ENCODE results near the gene MSX1. TPM values are rescaled to one million over a fixed set of nuclear protein-coding genes. Genes with fewer than 3 reads are reported as not detected.

Gene MSX1
- polyA plus RNA-seq, 1 experiment = 1.7 TPM

DNA sequence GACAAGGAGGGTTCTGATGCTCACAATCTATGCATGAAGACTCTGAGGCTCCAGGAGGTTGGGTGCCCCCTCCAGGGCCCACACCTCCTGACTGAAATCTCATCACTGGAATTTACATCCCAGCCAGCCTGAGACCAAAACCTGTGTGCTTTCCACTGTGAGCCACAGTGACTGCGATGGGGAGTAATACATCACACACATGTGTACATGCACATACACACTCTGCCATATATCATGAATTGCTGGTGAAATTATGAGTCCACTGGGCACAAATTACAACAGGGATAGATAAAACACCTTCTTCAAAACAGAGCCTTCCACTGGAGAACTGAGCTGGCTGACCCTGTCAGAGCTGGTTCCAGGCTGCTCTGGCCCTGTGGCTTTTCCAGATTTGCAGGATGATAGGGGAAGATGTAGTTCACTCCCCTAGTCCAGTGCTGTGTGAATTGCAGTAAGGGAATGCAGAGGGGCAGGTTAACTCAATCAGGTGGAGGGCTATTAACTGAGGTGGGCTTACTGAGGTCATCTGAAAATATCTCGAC lies 35.8 kb upstream of the MSX1 start:
- Histone ChIP-seq H3K4me3 (ENCODE audit: low read depth, low read length) (no peak overlapping the region), H3K27ac (ENCODE audit: low read depth, low read length) (no peak overlapping the region), H3K9me3 (ENCODE audit: control insufficient read depth, insufficient read depth, low read length) (no peaks in the 10 kb centered on the region), H3K27me3 (ENCODE audit: control insufficient read depth, insufficient read depth, low read length) (peaks cover 24% of the 10 kb centered on the region)
- TF ChIP-seq, protein P1, sequence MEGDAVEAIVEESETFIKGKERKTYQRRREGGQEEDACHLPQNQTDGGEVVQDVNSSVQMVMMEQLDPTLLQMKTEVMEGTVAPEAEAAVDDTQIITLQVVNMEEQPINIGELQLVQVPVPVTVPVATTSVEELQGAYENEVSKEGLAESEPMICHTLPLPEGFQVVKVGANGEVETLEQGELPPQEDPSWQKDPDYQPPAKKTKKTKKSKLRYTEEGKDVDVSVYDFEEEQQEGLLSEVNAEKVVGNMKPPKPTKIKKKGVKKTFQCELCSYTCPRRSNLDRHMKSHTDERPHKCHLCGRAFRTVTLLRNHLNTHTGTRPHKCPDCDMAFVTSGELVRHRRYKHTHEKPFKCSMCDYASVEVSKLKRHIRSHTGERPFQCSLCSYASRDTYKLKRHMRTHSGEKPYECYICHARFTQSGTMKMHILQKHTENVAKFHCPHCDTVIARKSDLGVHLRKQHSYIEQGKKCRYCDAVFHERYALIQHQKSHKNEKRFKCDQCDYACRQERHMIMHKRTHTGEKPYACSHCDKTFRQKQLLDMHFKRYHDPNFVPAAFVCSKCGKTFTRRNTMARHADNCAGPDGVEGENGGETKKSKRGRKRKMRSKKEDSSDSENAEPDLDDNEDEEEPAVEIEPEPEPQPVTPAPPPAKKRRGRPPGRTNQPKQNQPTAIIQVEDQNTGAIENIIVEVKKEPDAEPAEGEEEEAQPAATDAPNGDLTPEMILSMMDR (IDR thresholded peaks at IDR 0.05; ENCODE audit: low read depth, low read length) = no peak
- ChIA-PET CTCF (no interaction called here), POLR2A (no interaction called here)
- DNase-seq (ENCODE audit: low read depth, low spot score) = no peak

DNA sequence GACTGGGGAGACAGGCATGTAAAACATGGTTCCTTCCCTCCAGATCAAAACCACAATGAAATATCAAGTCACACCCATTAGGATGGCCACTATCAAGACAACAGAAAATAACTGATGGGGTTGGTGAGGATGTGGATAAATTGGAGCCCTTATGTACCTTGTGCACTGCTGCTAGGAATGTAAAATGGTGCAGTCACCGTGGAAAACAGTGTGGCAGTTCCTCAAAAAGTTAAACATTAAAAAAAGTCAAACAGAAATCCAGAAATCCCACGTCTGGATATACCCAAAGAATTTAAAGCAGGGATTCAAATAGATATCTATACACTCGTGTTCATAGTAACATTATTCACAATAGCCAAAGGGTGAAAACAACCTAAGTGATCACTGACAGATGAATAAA lies 35.2 kb upstream of the MSX1 start:
- no peak for DNase-seq (ENCODE audit: low read depth, low spot score)
- Histone ChIP-seq H3K27ac (ENCODE audit: low read depth, low read length) (no peak overlapping the region), H3K27me3 (ENCODE audit: control insufficient read depth, insufficient read depth, low read length) (peaks cover 23% of the 10 kb centered on the region), H3K4me3 (ENCODE audit: low read depth, low read length) (no peak overlapping the region), H3K9me3 (ENCODE audit: control insufficient read depth, insufficient read depth, low read length) (no peaks in the 10 kb centered on the region)
- TF ChIP-seq, protein P1 (IDR thresholded peaks at IDR 0.05; ENCODE audit: low read depth, low read length) = no peak
- CTCF ChIA-PET = no interaction called here
- POLR2A ChIA-PET = no interaction called here

DNA sequence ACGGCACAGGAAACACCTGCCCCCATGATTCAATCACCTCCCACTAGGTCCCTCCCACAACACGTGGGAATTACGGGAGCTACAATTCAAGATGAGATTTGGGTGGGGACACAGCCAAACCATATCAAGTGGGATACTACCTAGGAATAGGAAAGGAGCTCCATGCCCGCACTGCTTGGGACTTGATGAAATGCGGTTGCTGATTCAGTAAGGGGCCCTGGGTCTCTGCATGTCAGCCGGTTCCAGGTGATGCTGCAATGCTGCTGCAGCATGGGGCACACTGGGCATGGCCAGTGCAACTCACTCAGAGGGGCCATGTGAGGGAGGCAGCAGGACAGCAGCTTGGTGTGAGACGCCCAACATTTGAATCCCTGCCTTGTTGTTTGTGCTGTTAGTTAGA lies 34.0 kb upstream of the MSX1 start:
- Histone ChIP-seq H3K9me3 (ENCODE audit: control insufficient read depth, insufficient read depth, low read length) (no peaks in the 10 kb centered on the region), H3K27ac (ENCODE audit: low read depth, low read length) (no peak overlapping the region), H3K4me3 (ENCODE audit: low read depth, low read length) (no peak overlapping the region), H3K27me3 (ENCODE audit: control insufficient read depth, insufficient read depth, low read length) (peaks cover 13% of the 10 kb centered on the region)
- CTCF ChIA-PET = no interaction called here
- DNase-seq (ENCODE audit: low read depth, low spot score) = no peak
- POLR2A ChIA-PET = interaction anchor here (0.6 kb wide), 1 partner anchor 63 kb away, joined by 3 read pairs; no protein-coding TSS in a partner anchor
- TF ChIP-seq, protein P1 (IDR thresholded peaks at IDR 0.05; ENCODE audit: low read depth, low read length) = no peak

DNA sequence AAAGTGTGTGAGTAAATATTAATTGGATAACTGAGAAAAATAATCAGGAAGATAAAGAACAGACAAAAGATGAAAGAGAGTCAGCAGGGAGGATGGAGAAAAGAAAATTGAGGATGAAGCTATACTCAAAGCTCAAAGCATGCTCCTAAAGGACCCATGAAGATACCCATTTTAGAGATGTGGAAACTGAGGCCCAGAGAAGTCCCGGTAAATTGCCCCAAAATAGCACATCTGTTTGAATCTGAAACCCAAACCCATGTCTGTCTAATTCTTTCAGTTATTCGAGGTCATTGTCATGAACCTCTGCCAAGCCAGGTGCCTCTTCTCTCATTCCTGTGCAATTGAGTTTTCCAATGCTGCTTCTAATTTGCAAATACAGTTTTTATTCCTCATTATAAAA lies 29.6 kb upstream of the MSX1 start:
- TF ChIP-seq, protein P1 (IDR thresholded peaks at IDR 0.05; ENCODE audit: low read depth, low read length) = no peak
- H3K27ac ChIP-seq (ENCODE audit: low read depth, low read length) = no peak overlapping the region
- no peak overlapping the region for H3K4me3 ChIP-seq (ENCODE audit: low read depth, low read length)
- no peaks in the 10 kb centered on the region for H3K9me3 ChIP-seq (ENCODE audit: control insufficient read depth, insufficient read depth, low read length)
- ChIA-PET CTCF (no interaction called here), POLR2A (no interaction called here)
- peaks cover 11% of the 10 kb centered on the region for H3K27me3 ChIP-seq (ENCODE audit: control insufficient read depth, insufficient read depth, low read length)
- DNase-seq (ENCODE audit: low read depth, low spot score) = no peak

DNA sequence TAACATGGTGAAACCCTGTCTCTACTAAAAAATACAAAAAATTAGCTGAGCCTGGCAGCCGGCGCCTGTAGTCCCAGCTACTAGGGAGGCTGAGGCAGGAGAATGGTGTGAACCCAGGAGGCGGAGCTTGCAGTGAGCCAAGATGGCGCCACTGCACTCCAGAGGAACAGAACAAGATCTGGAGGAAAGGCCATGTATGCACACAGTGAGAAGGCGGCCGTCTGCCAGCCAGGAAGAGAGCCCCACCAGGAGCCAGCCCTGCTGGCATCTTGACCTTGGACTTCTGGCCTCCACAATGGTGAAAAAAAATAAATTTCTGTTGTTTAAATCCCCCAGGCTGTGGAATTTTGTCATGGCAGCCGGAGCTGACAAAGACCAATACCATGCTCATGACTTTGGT lies 28.2 kb upstream of the MSX1 start:
- TF ChIP-seq, protein P1 (IDR thresholded peaks at IDR 0.05; ENCODE audit: low read depth, low read length) = no peak
- Histone ChIP-seq H3K27ac (ENCODE audit: low read depth, low read length) (no peak overlapping the region), H3K9me3 (ENCODE audit: control insufficient read depth, insufficient read depth, low read length) (no peaks in the 10 kb centered on the region; the same call in 1 of the 2 replicates), H3K4me3 (ENCODE audit: low read depth, low read length) (no peak overlapping the region), H3K27me3 (ENCODE audit: control insufficient read depth, insufficient read depth, low read length) (peaks cover 14% of the 10 kb centered on the region)
- POLR2A ChIA-PET = no interaction called here
- DNase-seq (ENCODE audit: low read depth, low spot score) = no peak
- CTCF ChIA-PET = no interaction called here

Measured in AG04450 (cell line).